Central memory CD4-positive, alpha-beta T cell (primary cell): ENCODE measurements around the gene GPR4.

Source experiments
- DNase-seq: peaks from one replicate; pipeline ENCODE4 v3.0.0; 2022

The GPR4 gene

DNA sequence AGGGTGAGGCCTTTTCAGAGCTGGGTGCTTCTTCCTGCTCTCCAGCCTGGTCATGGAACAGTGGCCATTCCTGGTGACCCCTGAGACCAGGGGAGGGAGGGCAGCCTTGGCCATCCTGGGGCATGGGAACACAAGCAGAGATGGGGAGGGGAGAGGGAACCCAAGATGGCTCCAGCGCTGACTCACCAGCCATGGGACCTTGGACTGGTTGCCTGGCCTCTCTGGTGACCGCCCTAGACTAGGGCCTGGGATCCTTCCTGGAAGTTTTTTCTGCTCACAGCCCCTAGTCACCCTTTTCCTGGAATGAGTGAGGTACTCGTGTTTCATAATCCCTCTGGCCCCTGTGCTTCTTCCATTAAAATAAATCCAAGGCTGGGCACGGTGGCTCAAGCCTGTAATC, 14.1 kb downstream of the GPR4 start:
- DNase-seq = no peak

DNA sequence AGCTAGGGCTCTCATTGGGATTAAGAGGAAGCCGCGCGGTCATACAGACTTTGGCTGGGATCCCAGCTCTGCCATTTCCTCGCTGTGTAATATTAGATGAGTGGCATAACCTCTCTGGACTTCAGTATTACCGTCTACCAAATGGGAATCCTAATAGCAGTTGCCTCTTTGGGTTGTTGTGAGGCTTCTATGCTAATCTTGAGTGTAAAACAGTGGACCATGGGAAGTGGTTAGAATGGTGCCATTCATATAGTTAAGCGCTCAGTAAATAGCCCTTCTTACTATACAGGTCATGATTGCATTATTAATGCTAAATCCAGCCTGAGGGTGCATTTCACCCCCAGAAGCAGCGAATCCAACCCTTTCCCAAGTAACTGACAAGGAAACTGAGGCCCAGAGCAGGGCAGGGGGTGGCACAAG, 16.8 kb downstream of the GPR4 start:
- no peak for DNase-seq

DNA sequence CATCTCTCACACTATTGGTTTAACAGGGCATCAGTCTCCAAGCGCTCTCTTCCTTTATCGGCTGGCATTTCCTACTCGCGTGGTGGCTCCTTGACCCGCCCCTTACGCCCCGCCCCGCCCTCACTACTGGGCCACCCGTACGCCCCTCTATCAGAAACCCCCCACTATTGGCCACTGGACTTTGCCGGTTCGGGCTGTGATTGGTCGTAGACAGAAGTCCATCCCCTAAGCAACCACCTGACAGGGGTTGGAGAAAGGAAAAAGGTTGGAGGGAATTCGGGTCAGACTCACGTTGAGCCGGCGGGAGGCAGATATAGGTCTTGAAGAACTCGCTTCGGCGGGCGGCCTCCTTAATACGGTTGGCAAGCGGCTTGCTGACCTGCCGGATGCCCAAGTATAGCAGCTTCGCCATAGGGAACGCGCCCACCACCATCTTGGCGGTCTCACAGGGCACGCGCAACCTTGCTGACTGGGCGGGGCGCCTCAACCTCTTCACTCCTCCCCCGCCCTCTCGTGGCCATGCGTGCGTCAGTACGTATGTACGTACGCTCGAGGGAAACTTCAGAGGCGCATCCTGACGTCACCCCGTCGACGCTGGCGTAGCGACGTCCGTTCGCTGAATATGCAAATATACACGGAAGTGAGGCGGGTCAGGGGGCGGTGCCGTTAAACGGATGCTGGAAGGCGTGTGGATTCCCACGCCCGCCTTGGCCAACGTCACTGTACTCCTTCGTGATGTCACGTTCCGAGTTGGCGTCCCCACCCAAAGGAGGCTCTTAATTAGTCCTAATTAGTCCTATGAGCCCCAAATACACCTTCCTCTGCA, 17.5 kb downstream of the GPR4 start, which contains the start of gene OPA3:
Gene OPA3, minus strand, starts transcription at position 471 of the 826 bp plus-strand sequence. Its CDS starts 38 bp downstream, at position 433.
- DNase-seq = peak; percentile 99

DNA sequence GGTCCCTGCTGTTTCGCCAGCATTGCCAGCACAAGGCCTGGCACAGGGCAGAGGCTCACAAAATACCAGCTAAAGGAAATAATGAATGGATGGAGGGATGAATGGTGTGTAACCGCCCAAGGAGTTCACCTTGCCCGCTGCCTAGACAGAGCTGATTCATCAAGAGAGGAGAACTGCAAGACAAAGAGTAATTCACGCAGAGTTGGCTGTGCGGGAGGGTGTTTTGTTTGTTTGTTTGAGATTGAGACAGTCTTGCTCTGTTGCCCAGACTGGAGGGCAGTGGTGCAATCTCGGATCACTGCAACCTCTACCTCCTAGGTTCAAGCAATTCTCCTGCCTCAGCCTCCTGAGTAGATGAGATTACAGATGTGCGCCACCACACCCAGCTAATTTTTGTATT, 20.4 kb downstream of the GPR4 start:
- no peak for DNase-seq

DNA sequence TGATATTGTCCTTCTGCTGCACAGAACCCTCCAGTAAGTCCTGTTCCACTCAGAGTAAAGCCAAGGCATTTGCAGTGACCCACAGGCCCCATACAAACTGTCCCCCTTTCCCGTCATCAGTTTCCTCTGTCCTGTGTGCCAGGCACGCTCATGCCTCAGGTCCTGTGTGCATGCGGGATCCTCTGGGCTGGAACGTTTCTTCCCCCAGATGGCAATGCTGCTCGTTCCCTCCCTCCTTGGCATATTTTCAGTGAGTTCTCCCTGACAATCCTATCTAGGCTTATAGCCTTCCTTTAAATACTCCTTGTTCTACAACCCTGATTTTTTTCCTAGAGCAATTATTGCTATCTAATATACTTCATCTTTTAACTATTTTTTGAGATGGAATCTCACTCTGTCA, 23.2 kb downstream of the GPR4 start:
- no peak for DNase-seq

DNA sequence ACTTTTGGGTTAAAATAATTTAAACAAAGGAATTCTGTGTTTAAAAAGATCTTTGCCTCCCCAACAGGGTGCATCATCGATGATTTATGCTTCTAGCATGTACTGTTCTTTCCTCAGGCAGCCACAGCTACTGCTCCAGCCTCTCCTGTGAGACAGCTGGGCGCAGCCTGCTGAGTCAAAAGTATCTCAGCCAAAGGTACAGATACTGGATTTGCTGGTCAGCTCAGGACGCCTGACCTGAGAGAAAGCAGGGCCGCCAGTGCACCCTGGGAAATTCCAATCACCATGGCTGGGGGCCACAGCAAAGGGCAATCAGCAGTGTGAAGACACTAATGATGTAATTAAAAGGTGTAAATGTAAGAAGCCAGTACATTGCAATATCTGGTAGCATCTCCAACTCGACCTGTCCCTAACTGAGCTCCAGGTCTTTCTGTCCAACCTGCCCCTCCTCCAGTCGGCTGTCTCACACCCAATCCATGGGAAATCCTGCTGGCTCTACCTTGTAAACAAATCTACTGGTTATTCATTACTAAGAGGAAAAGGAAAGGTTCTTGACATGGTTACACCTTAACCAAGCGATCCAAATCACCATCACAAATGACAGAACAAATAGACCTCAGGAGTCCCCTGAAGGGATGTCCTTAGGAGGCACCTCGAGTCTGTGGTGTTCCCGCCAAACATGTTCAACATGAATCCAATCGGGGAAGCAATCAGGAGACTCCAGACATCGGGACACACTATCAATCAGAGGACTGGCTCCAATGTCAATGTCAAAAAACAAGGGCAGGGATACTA, 24.7 kb downstream of the GPR4 start:
- no peak for DNase-seq

DNA sequence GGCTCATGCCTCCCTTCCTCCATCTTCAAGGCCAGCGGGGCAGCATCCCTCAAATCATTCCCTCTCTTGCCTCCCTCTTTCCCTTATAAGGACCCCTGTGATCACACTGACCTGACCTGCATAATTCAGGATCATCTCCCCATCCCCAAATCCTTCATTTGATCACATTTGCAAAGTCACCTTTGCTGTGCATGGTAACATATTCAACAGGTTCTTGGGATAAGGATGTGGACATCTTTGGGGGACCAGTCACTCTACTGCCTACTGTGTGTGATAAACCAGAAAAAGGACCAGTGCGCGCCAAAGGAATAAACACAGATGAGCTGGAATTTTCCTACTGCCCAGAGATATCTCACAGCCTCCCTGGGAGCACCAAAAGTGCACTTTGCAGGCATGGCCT, 25.3 kb downstream of the GPR4 start:
- no peak for DNase-seq

DNA sequence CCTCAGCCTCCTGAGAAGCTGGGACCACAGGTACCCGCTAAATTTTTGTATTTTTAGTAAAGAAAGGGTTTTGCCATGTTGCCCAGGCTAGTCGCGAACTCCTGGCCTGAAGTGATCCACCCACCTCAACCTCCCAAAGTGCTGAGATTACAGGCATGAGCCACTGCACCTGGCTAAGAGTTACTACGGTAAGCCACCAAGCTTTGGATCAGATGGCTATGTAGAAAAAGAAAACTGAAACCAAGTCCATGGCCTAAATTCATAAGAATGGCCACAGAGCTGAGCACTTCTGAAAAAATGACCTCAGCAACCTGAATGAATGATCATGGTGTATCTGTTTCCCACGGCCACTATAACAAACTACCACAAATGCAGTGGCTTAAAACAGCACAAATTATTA, 26.8 kb downstream of the GPR4 start:
- DNase-seq = no peak

DNA sequence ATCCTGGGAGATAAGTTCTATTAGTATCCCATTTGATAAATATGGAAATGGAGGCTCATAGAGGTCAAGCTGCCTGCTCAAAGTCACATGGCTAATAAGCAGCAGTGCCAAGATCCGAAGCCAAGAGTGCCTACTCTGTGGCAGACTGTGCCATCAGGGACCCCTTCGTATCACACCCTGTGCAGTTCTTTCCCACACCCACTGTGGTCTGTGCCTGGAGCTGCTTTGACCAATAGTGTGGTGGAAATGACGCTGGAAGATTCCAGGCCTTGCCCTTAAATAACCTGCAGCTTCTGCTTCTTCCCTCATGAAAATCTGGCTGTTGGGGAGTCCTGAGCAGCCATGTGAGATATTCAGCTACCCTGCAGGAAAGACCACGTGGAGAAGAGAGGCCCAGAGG, 27.5 kb downstream of the GPR4 start:
- no peak for DNase-seq

DNA sequence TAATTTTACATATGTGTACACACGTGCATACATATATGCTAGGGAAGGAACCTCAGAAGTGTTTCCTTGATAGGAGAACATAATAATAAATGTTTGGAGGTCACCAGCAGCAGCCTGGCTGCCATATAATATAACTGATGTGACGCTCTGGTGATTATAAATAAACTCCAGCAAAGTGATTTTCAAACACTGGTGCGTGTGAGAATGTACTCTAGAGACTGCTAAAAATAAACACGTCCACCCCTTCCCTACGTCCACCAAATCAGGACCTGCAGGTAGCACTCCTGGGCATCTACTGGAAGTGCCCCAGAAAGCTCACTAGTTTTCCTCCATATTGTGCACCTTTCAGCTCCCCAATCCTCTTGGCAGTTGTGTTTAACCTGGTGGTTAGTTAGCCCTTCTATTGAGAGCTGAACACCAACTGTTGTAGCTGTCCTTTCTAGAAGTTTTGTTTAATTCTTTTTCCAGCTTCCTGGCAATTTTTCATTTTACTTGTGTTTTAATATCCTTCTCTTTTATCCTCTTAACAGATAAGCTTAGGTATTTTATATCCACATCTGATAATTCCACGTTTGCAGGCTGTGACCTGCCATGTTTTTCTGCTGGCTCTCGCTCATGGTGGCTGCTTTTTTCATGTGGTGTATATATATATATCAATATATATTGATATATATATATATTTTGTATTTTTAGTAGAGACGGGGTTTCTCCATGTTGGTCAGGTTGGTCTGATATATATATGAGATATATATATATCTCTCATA, 30.4 kb downstream of the GPR4 start:
- no peak for DNase-seq

DNA sequence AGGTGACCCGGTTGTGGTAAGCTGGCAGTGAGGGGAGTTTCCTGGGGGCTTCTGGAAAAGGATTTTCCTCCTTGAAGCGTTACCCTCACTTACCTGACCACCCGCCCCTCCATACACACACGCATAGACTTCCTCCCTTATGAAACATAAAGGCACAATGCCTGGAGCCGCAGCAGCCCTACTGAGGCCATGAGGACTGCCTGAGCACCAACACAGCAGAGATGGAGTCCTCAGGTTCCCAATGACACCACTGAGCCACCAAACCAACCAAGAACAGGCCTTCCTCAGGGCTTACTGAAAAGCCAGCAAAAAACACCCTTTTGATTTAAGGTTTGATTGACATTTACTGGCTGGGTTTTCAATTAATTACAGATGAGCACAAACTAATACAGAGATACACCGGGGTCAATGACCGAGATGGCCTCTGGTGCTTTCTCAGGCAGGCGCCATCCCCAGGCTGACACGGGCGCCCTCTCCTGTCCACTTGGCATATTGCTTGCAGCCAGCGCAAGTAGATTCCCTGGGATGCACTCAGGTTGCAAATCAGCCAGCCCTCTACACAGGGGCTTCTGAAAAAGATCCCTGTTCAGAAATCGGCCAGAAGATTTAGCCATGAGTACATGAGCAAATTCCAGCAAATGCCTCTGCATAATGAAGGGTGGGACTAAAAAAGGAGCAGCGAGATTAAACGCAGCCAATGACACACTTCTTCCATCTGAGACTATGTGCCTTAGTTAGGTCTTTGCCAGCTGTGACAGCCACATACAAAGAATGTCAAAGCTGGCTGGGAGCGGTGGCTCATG, 32.2 kb downstream of the GPR4 start:
- DNase-seq = peak; percentile 27

DNA sequence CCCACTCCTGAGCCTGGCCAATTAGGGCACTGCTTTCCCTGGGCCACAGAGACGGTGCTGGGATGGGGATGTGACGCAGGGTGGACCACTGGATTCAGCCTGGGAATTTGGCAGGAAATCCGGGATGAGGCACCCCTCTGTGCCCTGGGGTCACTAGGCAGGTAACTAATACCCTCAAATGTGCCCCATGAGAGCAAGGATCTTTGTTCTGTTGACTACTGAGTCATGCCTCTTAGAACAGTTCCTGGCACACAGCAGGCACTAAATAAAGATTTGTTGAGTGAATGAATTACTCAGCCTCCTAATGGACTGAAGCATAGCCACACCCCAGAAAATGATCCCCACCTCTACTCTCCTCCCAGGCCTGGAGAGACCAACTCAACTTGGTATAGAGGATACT, 33.3 kb downstream of the GPR4 start:
- no peak for DNase-seq

DNA sequence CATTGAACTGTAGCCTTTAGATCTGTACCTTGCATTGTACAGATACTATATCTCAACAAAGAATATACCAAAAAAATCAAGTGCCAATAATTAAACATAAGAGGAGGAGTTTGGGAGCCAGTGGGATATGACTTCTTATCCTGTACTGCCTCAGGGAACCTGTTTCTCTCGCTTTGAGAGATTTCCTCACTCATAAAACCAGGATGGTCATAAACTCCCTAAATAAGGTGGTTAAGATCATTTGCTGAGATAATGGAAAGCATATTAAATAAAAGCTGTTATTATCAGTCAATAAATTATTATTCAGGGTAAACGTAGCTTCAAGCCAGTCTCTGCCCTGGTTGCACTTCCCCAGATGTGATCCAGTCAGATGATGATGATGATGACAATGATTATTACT, 34.4 kb downstream of the GPR4 start:
- DNase-seq = no peak

DNA sequence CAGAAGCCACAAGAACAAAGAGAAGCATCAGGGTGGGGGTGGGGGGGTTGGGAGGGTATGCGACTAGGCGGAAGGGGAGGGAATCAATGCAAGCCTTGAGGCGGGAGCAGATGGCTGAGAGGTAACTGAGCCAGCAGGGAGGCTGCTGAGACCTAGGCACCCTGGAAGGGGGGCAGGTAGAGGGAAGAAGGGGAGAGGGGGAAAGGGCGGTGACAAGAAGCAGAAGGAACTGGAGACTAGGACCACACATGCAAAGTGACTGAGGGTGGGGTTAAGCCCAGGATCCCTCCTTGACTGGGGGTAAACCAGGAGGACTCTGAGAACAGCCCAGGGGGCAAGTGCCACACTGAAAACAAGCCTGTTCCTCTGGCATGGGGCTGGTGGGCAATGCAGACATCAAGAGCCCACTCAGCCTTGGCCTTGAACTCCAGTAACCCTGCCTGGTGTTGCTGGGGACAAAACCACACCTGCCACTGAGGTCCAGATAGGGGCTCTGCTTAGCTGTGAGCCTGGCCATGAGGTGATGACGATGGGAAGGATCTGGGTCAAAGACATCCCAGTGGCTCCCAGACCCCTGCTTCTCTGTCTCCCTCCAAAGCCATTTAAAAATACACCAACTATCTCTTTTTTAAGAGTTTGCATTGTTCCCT, 37.8 kb downstream of the GPR4 start:
- DNase-seq = no peak

DNA sequence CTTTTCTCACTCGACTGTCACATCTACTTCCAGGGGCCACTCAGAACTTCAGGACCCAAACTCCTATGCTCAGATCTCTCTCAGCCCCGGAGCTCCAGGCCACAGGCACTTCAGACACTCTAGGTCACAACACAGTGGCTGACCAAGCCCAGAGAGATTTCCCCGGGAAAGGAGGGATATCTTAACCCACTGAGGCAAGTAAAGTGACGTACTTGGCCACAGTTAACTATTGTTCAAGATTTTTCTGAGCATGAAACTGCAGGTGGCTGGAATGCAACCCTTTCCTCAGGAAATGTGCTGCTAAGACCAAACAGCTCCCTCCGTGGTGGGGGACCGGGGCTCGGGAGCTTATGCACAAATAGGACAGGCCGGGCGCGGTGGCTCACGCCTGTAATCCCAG, 41.3 kb downstream of the GPR4 start:
- DNase-seq = no peak

DNA sequence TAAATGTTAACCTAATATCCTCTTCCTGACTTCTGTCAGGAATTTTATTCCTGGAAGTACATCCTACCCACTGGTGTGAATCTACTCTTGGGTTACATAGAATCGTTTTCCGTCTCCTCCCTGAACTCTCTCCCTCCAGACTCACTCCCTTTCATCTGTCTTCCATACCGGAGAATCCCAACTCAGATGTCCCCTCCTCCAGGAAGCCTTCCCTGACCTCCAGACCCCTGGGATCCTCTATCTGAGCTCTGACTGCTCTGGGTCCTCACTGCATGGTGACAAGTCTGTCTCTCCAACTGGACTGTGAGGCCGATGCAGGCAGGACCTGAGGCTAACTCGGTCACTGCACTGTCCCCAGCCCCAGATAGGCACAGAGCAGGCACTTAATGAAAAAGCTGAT, 42.0 kb downstream of the GPR4 start:
- DNase-seq = no peak

DNA sequence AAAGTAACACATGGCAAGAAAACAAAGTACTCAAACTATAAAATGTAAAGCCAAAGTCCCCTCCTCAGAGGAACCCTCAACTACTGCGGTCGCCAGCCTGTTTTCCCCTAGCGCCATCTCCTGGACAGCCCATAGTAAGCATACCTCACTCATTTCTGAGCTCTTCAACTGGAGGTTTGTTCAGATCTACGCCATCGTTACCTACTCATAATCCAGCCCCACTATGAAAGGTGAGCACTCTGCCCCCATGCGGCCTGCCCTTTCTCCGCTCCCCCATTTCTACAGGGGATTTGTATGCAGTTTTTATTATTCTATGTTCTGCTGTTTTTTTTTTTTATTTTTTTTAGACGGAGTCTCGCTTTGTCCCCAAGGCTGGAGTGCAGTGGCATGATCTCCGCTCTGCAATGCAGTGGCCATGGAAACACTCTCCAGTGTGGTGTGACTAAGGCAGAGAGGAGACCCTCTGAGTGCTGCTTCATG, 43.6 kb downstream of the GPR4 start:
- DNase-seq = peak; percentile 71

DNA sequence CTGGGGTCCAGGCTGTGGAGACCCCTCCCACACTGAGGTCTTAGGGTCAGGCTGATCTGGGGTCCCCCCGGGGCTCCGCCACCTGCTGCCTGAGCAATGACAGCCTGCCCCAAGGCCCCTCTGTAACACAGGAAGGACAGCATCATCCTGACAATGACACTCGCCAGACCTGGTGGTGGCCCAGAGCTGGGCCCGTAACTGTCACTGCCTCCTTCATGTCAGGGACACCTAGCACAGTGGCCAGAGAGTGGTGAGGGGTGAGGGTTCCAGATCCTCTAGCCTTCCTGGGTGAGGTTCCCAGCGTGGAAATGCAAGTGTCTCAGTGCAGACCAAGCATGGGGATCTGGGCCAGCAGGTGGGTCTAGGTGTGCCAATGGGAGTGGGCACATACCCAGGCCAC, 45.2 kb downstream of the GPR4 start:
- DNase-seq = no peak

DNA sequence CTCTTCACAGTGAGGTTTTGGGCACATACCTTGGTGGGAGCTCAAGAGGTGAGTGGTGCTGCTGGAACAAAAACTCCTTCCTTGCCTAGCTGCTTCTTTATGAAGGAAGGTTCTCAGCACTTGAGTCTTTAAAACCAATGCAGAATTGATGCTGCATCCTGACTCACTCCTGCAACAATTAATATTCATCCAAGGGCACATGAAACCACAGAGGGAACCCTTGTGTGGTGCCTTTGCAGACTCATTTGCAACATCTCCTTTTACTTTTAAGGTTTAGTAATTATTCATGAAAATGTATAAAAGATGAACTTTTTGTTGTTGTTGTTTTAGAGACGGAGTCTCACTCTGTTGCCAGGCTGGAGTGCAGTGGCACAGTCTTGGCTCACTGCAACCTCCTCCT, 47.5 kb downstream of the GPR4 start:
- no peak for DNase-seq

DNA sequence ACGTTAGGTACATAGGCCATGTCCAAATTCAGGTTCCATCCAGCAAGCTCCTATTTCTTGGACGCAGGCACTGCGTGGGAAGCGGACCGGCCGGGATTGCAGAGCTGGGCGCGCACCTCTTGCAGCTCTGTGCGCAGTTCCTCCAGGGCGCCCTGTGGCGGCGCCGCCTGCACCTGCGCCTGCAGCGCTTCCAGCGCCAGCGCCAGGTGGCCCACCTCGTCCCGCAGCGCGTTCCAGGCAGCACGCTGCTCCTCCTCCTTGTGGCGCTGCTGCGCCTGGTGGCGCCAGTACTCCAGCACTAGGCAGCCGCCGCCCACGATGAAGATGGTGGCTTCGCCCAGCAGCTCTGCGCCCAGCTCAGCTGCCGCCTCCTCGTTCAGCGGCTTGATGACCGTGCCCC, 48.5 kb downstream of the GPR4 start:
- DNase-seq = no peak

DNA sequence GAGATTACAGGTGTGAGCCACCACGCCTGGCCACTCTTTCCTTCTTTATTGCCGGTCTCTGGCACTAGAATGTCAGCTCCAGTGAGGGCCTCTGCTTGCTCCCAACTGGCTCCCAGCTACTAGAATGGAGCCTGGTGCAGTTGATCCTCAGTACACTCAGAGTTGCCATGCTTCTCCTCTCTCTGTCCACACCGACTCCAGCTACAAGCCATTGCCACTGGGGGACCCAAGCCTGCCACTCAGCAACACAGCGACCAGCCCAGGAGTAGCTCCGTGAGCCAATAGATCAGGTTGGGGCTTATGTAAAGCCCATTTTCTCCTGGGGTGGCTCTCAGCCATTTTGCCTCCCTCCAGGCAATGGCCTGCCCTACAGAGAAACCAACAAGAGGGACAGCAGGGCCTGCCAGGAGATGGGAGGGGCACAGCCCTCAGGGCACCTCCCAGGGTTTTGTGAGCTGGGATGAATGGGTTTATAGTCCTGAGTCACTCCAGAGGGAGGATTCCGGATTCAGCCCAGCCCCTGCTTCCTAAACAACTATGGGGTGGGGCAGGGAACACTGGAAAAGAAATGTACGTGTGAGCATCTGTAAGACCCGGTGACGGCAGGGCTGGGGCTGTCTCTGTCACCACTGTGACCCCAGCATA, 53.9 kb downstream of the GPR4 start:
- no peak for DNase-seq
